HL-60 (cell line): Measurements from ENCODE around the gene RTF1.

ENCODE experiments used
- DNase-seq, 2 experiments: peaks; one replicate each; pipeline ENCODE4 v3.0.0-alpha.2; 2010 to 2020; ENCODE audit warnings: low read depth in 1 of 2, low spot score in 1 of 2
- H3K27ac ChIP-seq: fragments of 250-450 bp; sonication (Bioruptor Pico); replicated peaks from 2 replicates; pipeline ENCODE4 v1.5.1; 2020; ENCODE audit warnings: mild to moderate bottlenecking, moderate library complexity
- H3K27me3 ChIP-seq: fragments of 250-450 bp; sonication (Bioruptor Pico); 2 replicates; pipeline ENCODE4 v1.5.1; 2021; ENCODE audit warnings: mild to moderate bottlenecking, moderate library complexity; ENCODE audit not compliant: insufficient read depth, poor library complexity, severe bottlenecking
- H3K4me3 ChIP-seq: replicated peaks from 2 replicates; pipeline ENCODE4 v1.5.1; 2011; ENCODE audit warnings: mild to moderate bottlenecking, control low read depth, low read length; ENCODE audit not compliant: insufficient read depth
- CTCF ChIP-seq: IDR thresholded peaks from one replicate; pipeline ENCODE4 v1.5.1; 2011; ENCODE audit warnings: low read length, control low read depth, inconsistent platforms; ENCODE audit not compliant: insufficient read depth
- GABPA ChIP-seq: IDR thresholded peaks from 2 replicates; pipeline ENCODE4 v1.6.1; 2012; ENCODE audit warnings: low read depth
- POLR2AphosphoS5 ChIP-seq: IDR thresholded peaks from 2 replicates; pipeline ENCODE4 v1.6.1; 2012; ENCODE audit warnings: low read depth
- REST ChIP-seq: IDR thresholded peaks from 2 replicates; pipeline ENCODE4 v1.6.1; 2012; ENCODE audit warnings: low read depth; ENCODE audit not compliant: insufficient replicate concordance
- SPI1 ChIP-seq: IDR thresholded peaks from 2 replicates; pipeline ENCODE4 v1.6.1; 2012; ENCODE audit warnings: low read depth, mild to moderate bottlenecking, borderline replicate concordance

RTF1 gene

GRCh38 chr15:41510728-41511127, 93.8 kb downstream of the RTF1 start:
- no peak for DNase-seq

GRCh38 chr15:41511331-41511898, 94.5 kb downstream of the RTF1 start:
- Histone ChIP-seq H3K4me3 (no peak overlapping the region), H3K27me3 (peaks cover 16% of the 10 kb centered on the region), H3K27ac (no peak overlapping the region)
- no peak for DNase-seq
- TF ChIP-seq POLR2AphosphoS5 (no peak), GABPA (no peak), REST (no peak), CTCF (no peak), SPI1 (no peak)

More at GRCh38 chr15:41510728-41511127, 93.8 kb downstream of the RTF1 start:
- no peak overlapping the region for H3K27ac ChIP-seq
- no peak overlapping the region for H3K4me3 ChIP-seq
- H3K27me3 ChIP-seq, result peaks cover 16% of the 10 kb centered on the region
- TF ChIP-seq CTCF (no peak), REST (no peak), POLR2AphosphoS5 (no peak), GABPA (no peak), SPI1 (no peak)

GRCh38 chr15:41511899-41512369, 95.0 kb downstream of the RTF1 start:
- TF ChIP-seq REST (no peak), SPI1 (no peak), GABPA (no peak), CTCF (no peak), POLR2AphosphoS5 (no peak)
- H3K4me3 ChIP-seq, result no peak overlapping the region
- no peak for DNase-seq

More at GRCh38 chr15:41511899-41512369, 95.0 kb downstream of the RTF1 start:
- H3K27ac ChIP-seq, result no peak overlapping the region
- H3K27me3 ChIP-seq, result peaks cover 16% of the 10 kb centered on the region
